Fibroblast of pulmonary artery (primary cell): ENCODE results near the gene GRID2.

Source experiments
- DNase-seq: peaks from one replicate; pipeline ENCODE4 v3.0.0-alpha.2; 2010; ENCODE audit warnings: low read depth
- H3K4me3 ChIP-seq: replicated peaks from 2 replicates; pipeline ENCODE4 v1.5.1; 2011; ENCODE audit warnings: low read depth, mild to moderate bottlenecking, control low read depth, low read length, moderate library complexity
- CTCF ChIP-seq: IDR thresholded peaks from 2 replicates; pipeline ENCODE4 v1.5.1; 2011; ENCODE audit warnings: mild to moderate bottlenecking, control low read depth, low read length, inconsistent platforms; ENCODE audit errors: missing control alignments

Gene GRID2

GRCh38 chr4:93029769-93030168 lies 726.0 kb downstream of the GRID2 start:
- no peak for DNase-seq
- no peak overlapping the region for H3K4me3 ChIP-seq
- TF ChIP-seq CTCF, result no peak

GRCh38 chr4:93030670-93031069 lies 726.9 kb downstream of the GRID2 start:
- H3K4me3 ChIP-seq, result no peak overlapping the region
- DNase-seq, result no peak
- TF ChIP-seq CTCF, result no peak

- DNase-seq, result peak; percentile 34
- no peak for TF ChIP-seq CTCF
- H3K4me3 ChIP-seq, result no peak overlapping the region
Measured at GRCh38 chr4:93031431-93032098, 727.8 kb downstream of the GRID2 start.

GRCh38 chr4:93042746-93043145 lies 739.0 kb downstream of the GRID2 start:
- no peak for TF ChIP-seq CTCF
- no peak overlapping the region for H3K4me3 ChIP-seq
- no peak for DNase-seq

GRCh38 chr4:93053140-93053539 lies 749.4 kb downstream of the GRID2 start:
- no peak for TF ChIP-seq CTCF
- no peak for DNase-seq
- H3K4me3 ChIP-seq, result no peak overlapping the region

- H3K4me3 ChIP-seq, result no peak overlapping the region
- no peak for DNase-seq
- no peak for TF ChIP-seq CTCF
Measured at GRCh38 chr4:93061826-93062225, 758.1 kb downstream of the GRID2 start.

GRCh38 chr4:93063325-93063724 lies 759.6 kb downstream of the GRID2 start:
- DNase-seq, result no peak
- no peak overlapping the region for H3K4me3 ChIP-seq
- TF ChIP-seq CTCF, result no peak
